Tibial nerve (tissue), 4 donors: ENCODE data around the gene SEMA5A.

ENCODE experiments used
- CTCF ChIP-seq, 5 experiments: fragments of 200-600 bp in 3 of 5; fragments of 450-650 bp in 2 of 5; sonication (generic) in 3 of 5; IDR thresholded peaks; one replicate each; pipeline ENCODE4 v1.5.1; 2016 to 2019; ENCODE audit warnings: antibody characterized with exemption in 5 of 5, mild to moderate bottlenecking in 3 of 5, moderate library complexity in 2 of 5
- EP300 ChIP-seq, 2 donors: sonication (generic); formaldehyde crosslinking; IDR thresholded peaks; one replicate each; pipeline ENCODE4 v1.6.1; 2017; ENCODE audit warnings: antibody characterized with exemption in 2 of 2, mild to moderate bottlenecking in 1 of 2
- POLR2A ChIP-seq, 2 donors: fragments of 450-650 bp; IDR thresholded peaks; one replicate each; pipeline ENCODE4 v1.6.1; 2017; ENCODE audit warnings: antibody characterized with exemption in 2 of 2, mild to moderate bottlenecking in 2 of 2, moderate library complexity in 2 of 2

- TF ChIP-seq CTCF (IDR thresholded peaks at IDR 0.05) = no peak
- no peak for TF ChIP-seq POLR2A (IDR thresholded peaks at IDR 0.05)
- TF ChIP-seq EP300 (IDR thresholded peaks at IDR 0.05) = no peak
Measured at GRCh38 chr5:9230355-9230754, 315.5 kb downstream of the SEMA5A start.
